ENCODE data around the gene ADORA3.

The ADORA3 gene

DNA sequence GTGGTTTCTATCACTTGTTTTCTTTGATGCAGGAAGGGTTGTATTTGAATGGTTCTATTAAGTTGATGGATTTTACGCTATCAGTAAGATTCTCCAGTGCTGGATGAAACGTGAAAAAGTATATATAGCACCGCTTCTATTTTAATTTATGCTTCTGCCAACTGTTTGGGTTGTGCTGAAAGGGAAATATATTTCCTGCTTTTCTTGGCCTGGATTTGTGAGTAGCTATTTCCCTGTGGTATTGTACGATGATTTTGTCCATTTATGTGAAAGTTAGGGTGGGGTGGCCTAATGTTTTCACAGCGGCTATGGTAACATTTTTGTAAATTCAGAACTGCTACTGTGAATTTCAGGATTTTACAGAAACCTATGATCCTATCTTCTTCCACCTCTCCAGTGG is 29.3 kb downstream of the ADORA3 start:
- no peak for DNase-seq

GRCh38 chr1:111471538-111471937 is 31.9 kb downstream of the ADORA3 start:
- DNase-seq, result no peak

DNA sequence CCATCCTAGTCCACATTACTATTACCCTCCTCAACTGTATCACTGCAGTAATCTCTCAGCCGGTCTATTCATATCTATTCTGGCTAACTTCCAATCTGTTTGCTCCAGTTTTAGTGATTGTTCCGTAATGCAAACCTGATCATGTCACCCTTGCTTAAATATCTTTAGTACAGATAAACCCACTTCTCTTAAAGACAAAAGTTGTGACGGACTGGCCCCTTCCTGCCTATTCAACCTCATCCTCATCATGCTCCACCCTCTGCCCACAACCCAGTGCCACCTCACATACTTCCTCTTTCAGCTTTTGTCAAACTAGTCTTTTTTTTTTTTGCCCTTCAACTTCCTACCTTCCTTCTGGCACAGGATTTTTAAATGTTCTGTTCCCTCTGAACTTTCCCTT is 32.4 kb downstream of the ADORA3 start:
- no peak for DNase-seq

DNA sequence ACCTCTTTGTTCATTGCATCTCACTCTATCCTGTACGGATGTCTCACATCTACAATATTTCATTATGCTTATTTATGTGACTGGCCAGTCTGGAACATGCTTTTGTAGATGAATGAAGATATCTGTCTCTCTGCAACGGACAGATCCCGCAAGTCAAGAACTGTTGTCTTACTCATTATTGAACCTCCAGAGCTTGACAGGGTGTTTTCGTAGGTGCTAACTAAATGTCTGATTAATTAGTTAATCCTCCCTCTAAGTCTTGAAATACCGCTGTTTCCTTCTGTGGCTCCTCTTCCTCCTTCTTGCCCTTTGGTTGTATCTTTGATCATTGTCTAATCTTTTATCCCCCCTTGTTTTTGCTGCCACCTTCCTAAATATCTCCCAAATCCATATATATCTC is 32.8 kb downstream of the ADORA3 start:
- no peak for DNase-seq

DNA sequence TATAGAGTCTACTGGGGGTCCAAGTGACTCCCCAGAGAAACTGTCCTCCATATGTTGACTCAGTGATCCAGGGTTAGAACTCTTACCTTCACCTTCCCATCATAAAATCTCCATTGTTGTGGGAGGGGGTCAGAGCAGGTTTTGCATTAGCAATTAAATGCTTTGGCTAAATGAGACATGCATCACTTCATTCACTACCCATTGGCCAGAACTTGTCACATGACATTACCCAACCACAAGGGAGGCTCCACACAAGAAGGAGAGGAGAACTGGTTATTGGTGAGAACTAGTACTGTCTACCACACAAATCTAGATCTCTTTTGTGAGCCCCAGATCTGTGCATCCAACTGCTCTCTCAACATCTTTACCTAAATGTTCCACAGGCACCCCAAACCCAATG is 33.9 kb downstream of the ADORA3 start:
- no peak for DNase-seq

GRCh38 chr1:111468717-111469100 is 34.7 kb downstream of the ADORA3 start:
- DNase-seq, result no peak

- no peak for DNase-seq
Measured at GRCh38 chr1:111467865-111468716, 35.3 kb downstream of the ADORA3 start.

DNA sequence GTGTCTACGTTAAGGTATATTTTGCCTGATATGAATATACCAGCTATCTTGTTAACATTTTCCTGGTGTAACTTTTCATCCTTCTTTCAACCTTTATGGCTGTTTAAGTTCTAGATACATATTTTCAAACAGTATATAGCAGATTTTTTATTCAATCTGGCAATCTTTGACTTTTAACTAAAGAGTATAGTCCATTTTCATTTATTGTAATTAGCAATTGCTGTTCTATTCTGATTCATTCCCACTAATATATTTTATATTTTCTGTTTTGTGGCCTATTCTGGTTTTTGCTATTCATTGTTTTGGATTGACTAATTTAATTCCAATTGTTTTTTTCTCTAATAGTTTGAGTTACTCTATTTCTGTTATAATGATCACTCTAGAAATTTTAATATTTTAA is 37.0 kb downstream of the ADORA3 start:
- no peak for DNase-seq

- DNase-seq, result no peak
Measured at GRCh38 chr1:111465754-111466153, 37.7 kb downstream of the ADORA3 start.

GRCh38 chr1:111463029-111463683 is 40.3 kb downstream of the ADORA3 start:
- DNase-seq, result no peak

GRCh38 chr1:111462370-111463028 is 40.9 kb downstream of the ADORA3 start:
- no peak for DNase-seq

GRCh38 chr1:111461765-111462164 is 41.7 kb downstream of the ADORA3 start:
- DNase-seq, result no peak

DNA sequence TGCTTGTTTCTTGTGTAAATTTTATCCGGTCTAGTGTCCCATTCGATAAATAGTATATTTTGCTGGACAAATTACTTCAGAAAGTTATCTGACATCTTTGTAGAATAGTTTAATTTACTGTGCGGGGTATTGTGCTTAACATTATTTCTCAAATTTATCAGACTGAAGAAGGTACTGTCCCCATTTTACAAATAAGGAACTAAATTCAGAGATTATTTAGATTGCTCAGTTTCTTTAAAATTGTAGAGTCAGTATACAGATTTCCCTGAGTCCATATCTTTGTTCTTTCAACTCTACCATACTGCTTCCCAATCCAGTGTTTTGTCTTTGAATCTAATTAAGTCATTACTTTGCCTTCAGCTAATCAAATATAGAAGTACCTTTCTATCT is 47.8 kb downstream of the ADORA3 start:
- no peak for DNase-seq

DNA sequence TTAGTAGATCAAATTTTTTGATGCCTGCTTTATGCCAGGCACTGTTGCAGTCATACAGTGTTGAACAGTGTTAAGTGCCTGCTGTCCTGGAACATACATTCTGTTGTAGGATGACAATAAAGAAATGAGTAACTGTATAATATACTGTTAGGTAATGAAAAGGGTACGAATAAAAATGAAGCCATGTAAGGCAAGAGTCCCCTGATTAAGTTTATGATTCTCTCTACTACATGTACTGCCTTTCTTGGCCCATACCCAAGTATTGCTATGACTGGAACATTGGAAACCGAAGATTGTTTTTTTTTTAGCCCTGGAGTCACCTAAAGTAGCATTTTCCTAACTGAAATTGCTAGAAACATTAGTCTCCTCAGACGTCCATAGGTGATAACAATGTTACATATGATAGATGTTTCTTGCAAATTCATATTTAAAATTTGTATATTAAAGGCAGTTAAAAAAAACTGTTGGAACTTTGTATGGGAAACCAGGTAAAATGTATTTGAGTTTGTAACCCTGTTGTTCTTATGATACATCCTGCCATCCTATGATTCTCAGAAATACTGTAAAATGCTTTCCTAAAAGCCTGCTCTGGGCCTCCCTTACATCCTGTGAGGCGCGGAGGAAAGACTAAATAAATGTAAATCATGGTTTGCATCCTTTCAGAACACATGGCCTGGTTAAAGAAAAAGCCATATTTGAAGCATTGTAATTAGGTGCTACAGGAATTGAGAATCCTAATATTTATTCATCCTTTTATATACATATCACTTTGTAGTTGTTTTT is 48.4 kb downstream of the ADORA3 start:
- no peak for DNase-seq

GRCh38 chr1:111453706-111454105 is 49.7 kb downstream of the ADORA3 start:
- no peak for DNase-seq

- DNase-seq, result no peak
Measured at GRCh38 chr1:111452581-111452980, 50.9 kb downstream of the ADORA3 start.

DNA sequence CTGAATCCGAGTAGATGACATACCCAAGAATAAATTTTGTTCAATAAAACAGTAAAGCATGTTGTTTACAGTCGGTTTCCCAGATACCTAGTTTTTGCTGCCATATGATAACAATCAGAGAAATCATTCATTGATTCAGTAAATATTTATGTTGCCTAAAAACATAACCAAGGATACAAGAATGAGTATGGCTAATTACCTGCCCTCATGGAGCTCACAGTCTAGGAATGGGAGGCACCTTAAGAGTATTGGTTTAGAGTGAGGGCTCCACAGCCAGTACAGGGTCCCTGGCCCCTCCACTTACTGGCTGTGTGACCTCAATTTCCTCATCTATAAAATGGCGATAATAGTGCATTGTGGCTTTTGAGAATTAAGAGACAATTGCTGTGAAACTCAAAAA is 53.2 kb downstream of the ADORA3 start:
- DNase-seq, result no peak

DNA sequence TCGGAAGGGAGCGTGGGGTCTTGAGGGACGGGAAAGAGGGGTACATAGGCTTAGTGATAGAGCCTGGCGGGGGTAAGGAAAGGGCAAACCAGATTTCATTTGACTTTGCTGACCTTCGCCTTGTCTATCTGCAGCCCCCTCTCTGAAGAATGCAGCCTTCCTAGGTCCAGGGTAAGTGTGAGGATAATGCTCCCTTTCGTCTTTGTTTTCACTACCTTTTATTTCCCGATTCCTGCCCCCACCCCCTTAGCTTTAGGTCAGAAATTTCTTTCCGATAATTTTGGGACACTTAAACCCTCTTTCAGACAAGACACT is 53.8 kb downstream of the ADORA3 start:
- no peak for DNase-seq
